H1 (cell line): Measurements from ENCODE around the gene STXBP5L. TPM values are rescaled to one million over a fixed set of nuclear protein-coding genes. Genes with fewer than 3 reads are reported as not detected.

ENCODE experiments used
- CTCF ChIA-PET: fragments of 300-600 bp; sonication (Branson Sonifier 250); formaldehyde crosslinking; loops from one replicate; lab custom pipeline; 2021; ENCODE audit not compliant: partially characterized antibody; lab: Charles Lee
- POLR2A ChIA-PET: fragments of 300-600 bp; sonication (Branson Sonifier 250); formaldehyde crosslinking; loops from one replicate; lab custom pipeline; 2021; ENCODE audit warnings: inconsistent platforms; ENCODE audit not compliant: partially characterized antibody; lab: Charles Lee
- DNase-seq, 2 experiments: peaks; one replicate each; pipeline versions ENCODE4 v3.0.0 to v3.0.0-alpha.2; 2010 to 2022; ENCODE audit warnings: low spot score in 2 of 2, low read depth in 1 of 2, mixed read lengths in 1 of 2
- FAIRE-seq: peaks from 2 replicates; lab custom pipeline; 2011; peaks lifted over from hg19 to GRCh38; lab: Jason Lieb, UNC
- H2AFZ ChIP-seq: 2 replicates; pipeline ENCODE4 v1.8.1; 2012; ENCODE audit warnings: low read length, inconsistent platforms
- H2AK5ac ChIP-seq: 2 replicates; pipeline ENCODE4 v1.6.1; 2013; ENCODE audit warnings: low read depth, low read length
- H2BK120ac ChIP-seq: replicated peaks from 2 replicates; pipeline ENCODE3; 2013; ENCODE audit warnings: low read depth, low read length, inconsistent platforms
- H2BK12ac ChIP-seq: 2 replicates; pipeline ENCODE4 v1.6.1; 2013; ENCODE audit warnings: low read depth, low read length
- H2BK15ac ChIP-seq: 2 replicates; pipeline ENCODE4 v1.6.1; 2013; ENCODE audit warnings: low read length
- H2BK20ac ChIP-seq: 2 replicates; pipeline ENCODE4 v1.6.1; 2013; ENCODE audit warnings: low read length
- H2BK5ac ChIP-seq: 2 replicates; pipeline ENCODE4 v1.6.1; 2013; ENCODE audit warnings: low read depth, low read length
- H3K14ac ChIP-seq: 2 replicates; pipeline ENCODE4 v1.6.1; 2013; ENCODE audit warnings: inconsistent platforms; ENCODE audit not compliant: insufficient read length
- H3K18ac ChIP-seq: 2 replicates; pipeline ENCODE4 v1.6.1; 2013; ENCODE audit warnings: low read length; ENCODE audit errors: extremely low read depth
- H3K23ac ChIP-seq: 2 replicates; pipeline ENCODE4 v1.6.1; 2013; ENCODE audit warnings: inconsistent platforms; ENCODE audit not compliant: insufficient read length
- H3K23me2 ChIP-seq: 2 replicates; pipeline ENCODE4 v1.6.1; 2013; ENCODE audit warnings: low read depth, low read length
- H3K27ac ChIP-seq: 2 replicates; pipeline ENCODE4 v1.6.1; 2011; ENCODE audit warnings: low read depth, low read length, inconsistent platforms
- H3K27me3 ChIP-seq, 4 experiments: replicated peaks in 1 of 4; 1 replicate in 1 of 4; 2 replicates in 3 of 4; pipeline versions ENCODE4 v1.6.1 to v1.8.1; 2011 to 2013; ENCODE audit warnings: low read length in 3 of 4, mild to moderate bottlenecking in 3 of 4, inconsistent platforms in 2 of 4, mixed read lengths in 2 of 4, moderate library complexity in 1 of 4; ENCODE audit not compliant: control insufficient read depth in 3 of 4, insufficient read depth in 3 of 4; ENCODE audit errors: extremely low read depth in 1 of 4
- H3K36me3 ChIP-seq, 4 experiments: 2 replicates each; pipeline versions ENCODE4 v1.6.1 to v1.8.1; 2011 to 2013; ENCODE audit warnings: mild to moderate bottlenecking in 4 of 4, low read length in 3 of 4, moderate library complexity in 2 of 4, control low read depth in 1 of 4, inconsistent platforms in 1 of 4; ENCODE audit not compliant: insufficient read depth in 4 of 4, control insufficient read depth in 2 of 4
- H3K4ac ChIP-seq: replicated peaks from 2 replicates; pipeline ENCODE3; 2013; ENCODE audit warnings: low read length, low read depth, mixed read lengths, inconsistent platforms; ENCODE audit not compliant: insufficient read length
- H3K4me1 ChIP-seq, 4 experiments: replicated peaks in 1 of 4; 1 replicate in 1 of 4; 2 replicates in 3 of 4; pipeline versions ENCODE4 v1.6.1 to v1.8.1; 2011 to 2013; ENCODE audit warnings: low read length in 3 of 4, inconsistent platforms in 2 of 4, mixed read lengths in 1 of 4; ENCODE audit not compliant: insufficient read depth in 4 of 4, control insufficient read depth in 3 of 4
- H3K4me2 ChIP-seq, 2 experiments: 2 replicates each; pipeline versions ENCODE4 v1.6.1 to v1.8.1; 2011 to 2013; ENCODE audit warnings: low read depth in 2 of 2, low read length in 2 of 2, control low read depth in 1 of 2, inconsistent platforms in 1 of 2, mild to moderate bottlenecking in 1 of 2; ENCODE audit not compliant: insufficient read depth in 1 of 2
- H3K4me3 ChIP-seq, 4 experiments: fragments of 200-600, 300-600 bp in 1 of 4; sonication (generic), shearing (Covaris generic), sonication (Bioruptor Twin) in 1 of 4; 2 replicates each; pipeline versions ENCODE4 v1.5.1 to v1.8.1; 2011 to 2016; ENCODE audit warnings: low read length in 4 of 4, low read depth in 3 of 4, control low read depth in 2 of 4, inconsistent platforms in 2 of 4, mild to moderate bottlenecking in 2 of 4, mixed read lengths in 1 of 4, moderate library complexity in 1 of 4; ENCODE audit not compliant: insufficient read depth in 2 of 4; ENCODE audit errors: extremely low read depth in 1 of 4
- H3K56ac ChIP-seq: replicated peaks from 2 replicates; pipeline ENCODE3; 2013; ENCODE audit warnings: low read depth, mild to moderate bottlenecking, mixed read lengths, low read length, inconsistent platforms; ENCODE audit not compliant: insufficient read length
- H3K79me1 ChIP-seq: 2 replicates; pipeline ENCODE4 v1.6.1; 2013; ENCODE audit warnings: low read depth, low read length, control low read depth
- H3K79me2 ChIP-seq, 2 experiments: 2 replicates each; pipeline versions ENCODE4 v1.6.1 to v1.8.1; 2012 to 2013; ENCODE audit warnings: low read length in 2 of 2, mild to moderate bottlenecking in 2 of 2, inconsistent platforms in 1 of 2; ENCODE audit not compliant: insufficient read depth in 2 of 2, control insufficient read depth in 1 of 2
- H3K9ac ChIP-seq, 4 experiments: replicated peaks in 1 of 4; 1 replicate in 1 of 4; 2 replicates in 3 of 4; pipeline versions ENCODE4 v1.6.1 to v1.8.1; 2011 to 2013; ENCODE audit warnings: low read depth in 3 of 4, low read length in 3 of 4, control low read depth in 2 of 4, mild to moderate bottlenecking in 2 of 4, moderate library complexity in 2 of 4, inconsistent platforms in 1 of 4; ENCODE audit errors: extremely low read depth in 1 of 4
- H3K9me3 ChIP-seq, 2 experiments: 2 replicates each; pipeline versions ENCODE4 v1.6.1 to v1.8.1; 2012 to 2013; ENCODE audit warnings: mild to moderate bottlenecking in 2 of 2, moderate library complexity in 2 of 2, control low read depth in 1 of 2, inconsistent platforms in 1 of 2, low read depth in 1 of 2, low read length in 1 of 2, mixed read lengths in 1 of 2; ENCODE audit not compliant: insufficient read depth in 2 of 2
- H4K20me1 ChIP-seq, 2 experiments: replicated peaks in 1 of 2; 2 replicates each; pipeline versions ENCODE3 to v1.8.1; 2011 to 2013; ENCODE audit warnings: inconsistent platforms in 2 of 2, low read length in 2 of 2, mild to moderate bottlenecking in 1 of 2; ENCODE audit not compliant: insufficient read depth in 2 of 2, control insufficient read depth in 1 of 2
- H4K5ac ChIP-seq: 2 replicates; pipeline ENCODE4 v1.6.1; 2013; ENCODE audit warnings: low read length, low read depth, mixed read lengths, inconsistent platforms; ENCODE audit not compliant: insufficient read length
- H4K8ac ChIP-seq: 2 replicates; pipeline ENCODE4 v1.8.0; 2013; ENCODE audit warnings: mild to moderate bottlenecking, moderate library complexity, low read length, inconsistent platforms; ENCODE audit not compliant: insufficient read depth; ENCODE audit errors: extremely low read depth
- H4K91ac ChIP-seq: replicated peaks from 2 replicates; pipeline ENCODE3; 2013; ENCODE audit warnings: low read length, mixed read lengths, inconsistent platforms; ENCODE audit not compliant: insufficient read length
- ASH2L ChIP-seq: fragments of 200-600, 300-600 bp; sonication (generic); IDR thresholded peaks from one replicate; pipeline ENCODE4 v1.7.1; 2017; ENCODE audit warnings: low read length
- HDAC6 ChIP-seq: IDR thresholded peaks from one replicate; pipeline ENCODE4 v1.7.1; 2012; ENCODE audit warnings: low read depth, mild to moderate bottlenecking, inconsistent platforms, low read length, moderate library complexity
- POLR2A ChIP-seq, 2 experiments: IDR thresholded peaks; 1 replicate in 1 of 2; 2 replicates in 1 of 2; pipeline ENCODE4 v1.6.1; 2011; ENCODE audit warnings: low read depth in 2 of 2, low read length in 2 of 2, mild to moderate bottlenecking in 2 of 2; ENCODE audit errors: control extremely low read depth in 1 of 2
- SIRT6 ChIP-seq: IDR thresholded peaks from one replicate; pipeline ENCODE4 v1.7.1; 2012; ENCODE audit warnings: low read length, inconsistent platforms
- SRF ChIP-seq: IDR thresholded peaks from 2 replicates; pipeline ENCODE4 v1.6.1; 2011; ENCODE audit warnings: mild to moderate bottlenecking, low read depth, low read length, moderate library complexity
- TAF7 ChIP-seq: optimal IDR thresholded peaks from 2 replicates; pipeline ENCODE3; 2011; ENCODE audit warnings: low read depth, mild to moderate bottlenecking, inconsistent platforms, low read length, moderate library complexity, borderline replicate concordance
- YY1 ChIP-seq: IDR thresholded peaks from 2 replicates; pipeline ENCODE4 v1.6.1; 2011; ENCODE audit warnings: low read depth, mild to moderate bottlenecking, low read length
- ZNF274 ChIP-seq: IDR thresholded peaks from 2 replicates; pipeline ENCODE4 v1.7.0; 2012; ENCODE audit warnings: low read length, borderline replicate concordance; ENCODE audit errors: extremely low read depth
- whole genome bisulfite sequencing, 2 experiments: shearing (Covaris generic) in 1 of 2; methylation state at CpG; one replicate each; pipeline versions ENCODE4 v1.1.6 to v1.1.7; 2013 to 2015; ENCODE audit warnings: low lambda C conversion rate in 2 of 2, mixed read lengths in 2 of 2, inconsistent platforms in 1 of 2, low coverage in 1 of 2, missing lambda C conversion rate in 1 of 2; ENCODE audit not compliant: insufficient replicate concordance in 2 of 2, insufficient coverage in 1 of 2, insufficient read length in 1 of 2; ENCODE audit errors: extremely low coverage in 1 of 2, missing lambda C conversion rate in 1 of 2; 5-methylcytosine and 5-hydroxymethylcytosine counted together
- polyA plus RNA-seq, 7 experiments: library from polyadenylated mRNA; depleted of rRNA in 3 of 7; stranded (reverse) in 5 of 7; unstranded in 2 of 7; fragments of >200 nt in 5 of 7; fragments of 200-250 nt in 2 of 7; gene quantifications; 1 replicate in 5 of 7; 2 replicates in 1 of 7; 4 replicates in 1 of 7; pipeline versions ENCODE4 v1.2.1 to v1.2.3, GENCODE V29; 2011 to 2013; ENCODE audit warnings: missing spikeins in 2 of 7, mixed read lengths in 2 of 7
- total RNA-seq: library from RNA; stranded (reverse); fragmentation: NEBNext Ultra II Directional; extraction: Animal tissue kit (Norgen Biotek cat#: 25700); gene quantifications from 2 replicates; pipeline ENCODE4 v1.2.1, GENCODE V29; 2021
- TF ChIP-seq, protein P1 (sequence below), 3 experiments: IDR thresholded peaks; 1 replicate in 2 of 3; 2 replicates in 1 of 3; pipeline versions ENCODE4 v1.5.1 to v1.6.1; 2011; ENCODE audit warnings: low read length in 3 of 3, mild to moderate bottlenecking in 3 of 3, inconsistent platforms in 2 of 3, low read depth in 1 of 3, moderate library complexity in 1 of 3; ENCODE audit not compliant: insufficient read depth in 1 of 3; ENCODE audit errors: control extremely low read depth in 1 of 3
- TF ChIP-seq, protein P2 (sequence below): IDR thresholded peaks from 2 replicates; pipeline ENCODE4 v1.6.1; 2011; ENCODE audit warnings: low read length, improper control_type of control experiment
- TF ChIP-seq, protein P3 (sequence below): IDR thresholded peaks from 2 replicates; pipeline ENCODE4 v1.6.1; 2011; ENCODE audit warnings: low read depth, mild to moderate bottlenecking, low read length; ENCODE audit not compliant: insufficient read depth

STXBP5L gene
- total and polyA plus RNA-seq, 2 of the 8 experiments (the other 6 are each of a cell fraction or from before 2014, with no cell fraction given) = 2.0 to 6.0 TPM

- Histone ChIP-seq H2BK12ac (no peak overlapping the region), H3K36me3 (no peaks in the 10 kb centered on the region), H2BK20ac (no peak overlapping the region), H4K91ac (no peak overlapping the region), H3K4me1 (no peaks in the 10 kb centered on the region), H3K4me3 (no peak overlapping the region), H4K5ac (no peak overlapping the region), H3K14ac (no peak overlapping the region), H3K9me3 (no peaks in the 10 kb centered on the region), H2BK120ac (no peak overlapping the region), H3K18ac (no peak overlapping the region), H3K23me2 (no peaks in the 10 kb centered on the region), H3K79me2 (no peaks in the 10 kb centered on the region), H3K27ac (no peak overlapping the region), H3K9ac (no peak overlapping the region), H2AFZ (no peak overlapping the region), H4K8ac (no peak overlapping the region; the same call in 1 of the 2 replicates), H2AK5ac (no peak overlapping the region), H3K56ac (no peak overlapping the region), H4K20me1 (no peaks in the 10 kb centered on the region), H2BK15ac (no peak overlapping the region), H3K4me2 (no peak overlapping the region), H2BK5ac (no peak overlapping the region), H3K23ac (no peak overlapping the region), H3K27me3 (no peaks in the 10 kb centered on the region; a peak in 1 of 7 replicates), H3K79me1 (no peaks in the 10 kb centered on the region), H3K4ac (no peak overlapping the region)
- no peak for DNase-seq
- CTCF ChIA-PET = no interaction called here
- POLR2A ChIA-PET = no interaction called here
- FAIRE-seq = no peak
- 84% methylated on average over 4 of the region's 4 CpGs; no CpG with 5 or more reads in 1 of the 2 experiments for WGBS, 2 experiments
- TF ChIP-seq SRF = no peak
- TF ChIP-seq, protein P1, sequence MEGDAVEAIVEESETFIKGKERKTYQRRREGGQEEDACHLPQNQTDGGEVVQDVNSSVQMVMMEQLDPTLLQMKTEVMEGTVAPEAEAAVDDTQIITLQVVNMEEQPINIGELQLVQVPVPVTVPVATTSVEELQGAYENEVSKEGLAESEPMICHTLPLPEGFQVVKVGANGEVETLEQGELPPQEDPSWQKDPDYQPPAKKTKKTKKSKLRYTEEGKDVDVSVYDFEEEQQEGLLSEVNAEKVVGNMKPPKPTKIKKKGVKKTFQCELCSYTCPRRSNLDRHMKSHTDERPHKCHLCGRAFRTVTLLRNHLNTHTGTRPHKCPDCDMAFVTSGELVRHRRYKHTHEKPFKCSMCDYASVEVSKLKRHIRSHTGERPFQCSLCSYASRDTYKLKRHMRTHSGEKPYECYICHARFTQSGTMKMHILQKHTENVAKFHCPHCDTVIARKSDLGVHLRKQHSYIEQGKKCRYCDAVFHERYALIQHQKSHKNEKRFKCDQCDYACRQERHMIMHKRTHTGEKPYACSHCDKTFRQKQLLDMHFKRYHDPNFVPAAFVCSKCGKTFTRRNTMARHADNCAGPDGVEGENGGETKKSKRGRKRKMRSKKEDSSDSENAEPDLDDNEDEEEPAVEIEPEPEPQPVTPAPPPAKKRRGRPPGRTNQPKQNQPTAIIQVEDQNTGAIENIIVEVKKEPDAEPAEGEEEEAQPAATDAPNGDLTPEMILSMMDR (IDR thresholded peaks at IDR 0.05; ENCODE audit: control extremely low read depth in 1 of 3, insufficient read depth in 1 of 3, low read depth in 1 of 3, low read length in 3 of 3) = no peak
- TF ChIP-seq, protein P2, sequence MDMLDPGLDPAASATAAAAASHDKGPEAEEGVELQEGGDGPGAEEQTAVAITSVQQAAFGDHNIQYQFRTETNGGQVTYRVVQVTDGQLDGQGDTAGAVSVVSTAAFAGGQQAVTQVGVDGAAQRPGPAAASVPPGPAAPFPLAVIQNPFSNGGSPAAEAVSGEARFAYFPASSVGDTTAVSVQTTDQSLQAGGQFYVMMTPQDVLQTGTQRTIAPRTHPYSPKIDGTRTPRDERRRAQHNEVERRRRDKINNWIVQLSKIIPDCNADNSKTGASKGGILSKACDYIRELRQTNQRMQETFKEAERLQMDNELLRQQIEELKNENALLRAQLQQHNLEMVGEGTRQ = no peak
- no peak for TF ChIP-seq POLR2A (IDR thresholded peaks at IDR 0.05; ENCODE audit: control extremely low read depth in 1 of 2, low read depth in 2 of 2, low read length in 2 of 2)
- no peak for TF ChIP-seq TAF7
- TF ChIP-seq YY1 = no peak
- TF ChIP-seq, protein P3, sequence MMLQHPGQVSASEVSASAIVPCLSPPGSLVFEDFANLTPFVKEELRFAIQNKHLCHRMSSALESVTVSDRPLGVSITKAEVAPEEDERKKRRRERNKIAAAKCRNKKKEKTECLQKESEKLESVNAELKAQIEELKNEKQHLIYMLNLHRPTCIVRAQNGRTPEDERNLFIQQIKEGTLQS = no peak
- no peak for TF ChIP-seq HDAC6
- TF ChIP-seq ZNF274 = no peak
- TF ChIP-seq ASH2L = no peak
- no peak for TF ChIP-seq SIRT6
These were observed 422.6 kb downstream of the STXBP5L start for GRCh38 chr3:121330634-121331033.
